GM18909 (cell line): Measurements from ENCODE around the gene SLC6A2.
"Not testable (repeated sequence)": the region's sequence is repeated elsewhere in the genome, so short reads cannot be mapped to it uniquely, and the experiment has no call there.

Experiments
- ATAC-seq: cut with Tn5 transposase; IDR thresholded peaks from one replicate; pipeline ENCODE4 v1.9.1; 2021; ENCODE audit warnings: mild to moderate bottlenecking; ENCODE audit not compliant: unreplicated experiment, poor library complexity

The SLC6A2 gene

DNA sequence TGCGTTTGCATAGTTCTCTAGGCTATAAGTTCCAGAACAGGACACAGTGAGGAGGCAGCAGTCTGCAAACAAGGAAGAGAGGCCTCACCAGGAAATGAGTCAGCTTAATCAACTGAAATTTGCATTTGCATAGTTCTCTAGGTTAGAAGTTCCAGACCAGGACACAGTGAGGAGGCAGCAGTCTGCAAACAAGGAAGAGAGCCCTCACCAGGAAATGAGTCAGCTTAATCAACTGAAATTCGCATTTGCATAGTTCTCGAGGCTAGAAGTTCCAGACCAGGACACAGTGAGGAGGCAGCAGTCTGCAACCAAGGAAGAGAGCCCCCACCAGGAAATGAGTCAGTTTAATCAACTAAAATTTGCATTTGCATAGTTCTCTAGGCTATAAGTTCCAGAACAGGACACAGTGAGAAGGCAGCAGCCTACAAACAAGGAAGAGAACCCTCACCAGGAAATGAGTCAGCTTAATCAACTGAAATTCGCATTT, 97.4 kb downstream of the SLC6A2 start:
- not testable (repeated sequence) for ATAC-seq
